HepG2 (cell line): ENCODE measurements around the gene ADAMTS20. TPM values are rescaled to one million over a fixed set of nuclear protein-coding genes. Genes with fewer than 3 reads are reported as not detected.

Experiments used
- ATAC-seq: fragments of 200-7000 bp; cut with Tn5 transposase; 3 replicates; pipeline ENCODE4 v1.9.1; 2020; ENCODE audit warnings: mild to moderate bottlenecking, moderate library complexity
- BruUV-seq: library from RNA; stranded (reverse); fragments of 400-500 nt; replicated peaks from 2 replicates; lab custom pipeline; 2021; lab: Mats Ljungman, UMichigan
- CTCF ChIA-PET: fragments of 300-600 bp; formaldehyde crosslinking; extraction: SDS; loops from one replicate; lab custom pipeline; 2021; ENCODE audit warnings: low total read pairs, inconsistent platforms, low intra/inter-chr PET ratio; lab: Yijun Ruan, JAX
- POLR2A ChIA-PET: fragments of 350-600 bp; sonication (Branson Sonifier 250); formaldehyde crosslinking; loops from one replicate; lab custom pipeline; 2020; ENCODE audit warnings: antibody characterized with exemption, inconsistent platforms; lab: Yijun Ruan, JAX
- DNase-seq: peaks from one replicate; pipeline ENCODE4 v3.0.0-alpha.2; 2015; ENCODE audit warnings: low spot score
- FAIRE-seq: peaks from 3 replicates; lab custom pipeline; 2011; peaks lifted over from hg19 to GRCh38; lab: Jason Lieb, UNC
- H2AFZ ChIP-seq: one replicate; pipeline ENCODE4 v1.6.1; 2011; ENCODE audit warnings: low read length, inconsistent platforms
- H3K27ac ChIP-seq: fragments of 300-600 bp; 3 replicates; pipeline ENCODE4 v1.8.0; 2011; ENCODE audit warnings: mixed run types, mild to moderate bottlenecking, mixed read lengths, low read length, inconsistent platforms; ENCODE audit not compliant: insufficient read depth; ENCODE audit errors: extremely low read length
- H3K27me3 ChIP-seq, 2 experiments: fragments of 200-600 bp in 1 of 2; 2 replicates in 1 of 2; 3 replicates in 1 of 2; pipeline versions ENCODE4 v1.6.0 to v1.8.0; 2011; ENCODE audit warnings: low read length in 2 of 2, mild to moderate bottlenecking in 2 of 2, moderate library complexity in 2 of 2, inconsistent platforms in 1 of 2; ENCODE audit not compliant: insufficient read depth in 2 of 2, control insufficient read depth in 1 of 2
- H3K36me3 ChIP-seq, 2 experiments: fragments of 200-600 bp in 1 of 2; replicated peaks in 1 of 2; 2 replicates in 1 of 2; 3 replicates in 1 of 2; pipeline versions ENCODE4 v1.5.1 to v1.8.0; 2011; ENCODE audit warnings: low read length in 2 of 2, inconsistent platforms in 1 of 2; ENCODE audit not compliant: insufficient read depth in 2 of 2, control insufficient read depth in 1 of 2
- H3K4me1 ChIP-seq: 2 replicates; pipeline ENCODE4 v1.5.1; 2012; ENCODE audit warnings: low read length, inconsistent platforms; ENCODE audit not compliant: insufficient read depth
- H3K4me2 ChIP-seq: 2 replicates; pipeline ENCODE4 v1.6.0; 2011; ENCODE audit warnings: low read depth, low read length, inconsistent platforms
- H3K4me3 ChIP-seq, 3 experiments: fragments of 200-600 bp in 1 of 3; sonication (generic), shearing (Covaris generic) in 1 of 3; replicated peaks in 1 of 3; 2 replicates each; pipeline ENCODE4 v1.5.1; 2011 to 2016; ENCODE audit warnings: low read length in 3 of 3, inconsistent platforms in 2 of 3, low read depth in 2 of 3, mild to moderate bottlenecking in 2 of 3, control low read depth in 1 of 3, mixed read lengths in 1 of 3; ENCODE audit not compliant: insufficient read depth in 1 of 3
- H3K79me2 ChIP-seq: one replicate; pipeline ENCODE4 v1.6.1; 2011; ENCODE audit warnings: low read length, inconsistent platforms; ENCODE audit not compliant: insufficient read depth
- H3K9ac ChIP-seq: 2 replicates; pipeline ENCODE4 v1.6.0; 2011; ENCODE audit warnings: mild to moderate bottlenecking, low read depth, low read length, inconsistent platforms; ENCODE audit not compliant: insufficient read depth
- H3K9me3 ChIP-seq: 2 replicates; pipeline ENCODE4 v1.5.1; 2012; ENCODE audit warnings: mild to moderate bottlenecking, low read length
- H4K20me1 ChIP-seq: 2 replicates; pipeline ENCODE4 v1.6.0; 2011; ENCODE audit warnings: inconsistent platforms, mild to moderate bottlenecking, low read length, moderate library complexity; ENCODE audit not compliant: insufficient read depth
- ADNP ChIP-seq: sonication (generic); formaldehyde crosslinking; IDR thresholded peaks from 2 replicates; pipeline ENCODE4 v1.4.0; 2020; ENCODE audit warnings: missing genetic modification reagents
- AGO1 ChIP-seq: fragments of 200-400 bp; formaldehyde crosslinking; IDR thresholded peaks from 2 replicates; pipeline ENCODE4 v1.6.1; 2017; ENCODE audit warnings: mild to moderate bottlenecking, low read depth, low read length, moderate library complexity; ENCODE audit not compliant: poor library complexity, severe bottlenecking
- CEBPG ChIP-seq: IDR thresholded peaks from 2 replicates; pipeline ENCODE4 v1.6.1; 2016
- KDM2A ChIP-seq: sonication (generic); formaldehyde crosslinking; IDR thresholded peaks from 2 replicates; pipeline ENCODE4 v1.4.0; 2020; ENCODE audit warnings: low read depth, missing genetic modification reagents, borderline replicate concordance
- MEF2D ChIP-seq: sonication (generic); formaldehyde crosslinking; IDR thresholded peaks from 2 replicates; pipeline ENCODE4 v1.5.1; 2020; ENCODE audit warnings: mild to moderate bottlenecking, missing genetic modification reagents
- MEIS2 ChIP-seq: sonication (generic); formaldehyde crosslinking; IDR thresholded peaks from 2 replicates; pipeline ENCODE4 v1.9.0; 2021; ENCODE audit warnings: mild to moderate bottlenecking, missing genetic modification reagents
- NCOA5 ChIP-seq: sonication (generic); formaldehyde crosslinking; IDR thresholded peaks from 2 replicates; pipeline ENCODE4 v1.4.0; 2020; ENCODE audit warnings: missing genetic modification reagents
- PPARG ChIP-seq: conservative IDR thresholded peaks from 2 replicates; pipeline ENCODE4 v1.6.1; 2016; ENCODE audit warnings: missing biosample characterization, missing genetic modification reagents
- RAD21 ChIP-seq: fragments of 450-650 bp; formaldehyde crosslinking; IDR thresholded peaks from 2 replicates; pipeline ENCODE4 v1.5.0; 2020; ENCODE audit warnings: mild to moderate bottlenecking
- ZFAT ChIP-seq: sonication (generic); formaldehyde crosslinking; conservative IDR thresholded peaks from 2 replicates; pipeline ENCODE4 v1.8.1; 2023; ENCODE audit warnings: missing genetic modification reagents, inconsistent platforms
- ZNF256 ChIP-seq: sonication (generic); formaldehyde crosslinking; conservative IDR thresholded peaks from 2 replicates; pipeline ENCODE4 v1.4.0; 2020; ENCODE audit warnings: missing genetic modification reagents
- ZNF350 ChIP-seq: sonication (generic); formaldehyde crosslinking; IDR thresholded peaks from 2 replicates; pipeline ENCODE4 v1.4.0; 2020; ENCODE audit warnings: mild to moderate bottlenecking, low read depth, missing genetic modification reagents, borderline replicate concordance
- ZNF619 ChIP-seq: sonication (generic); formaldehyde crosslinking; IDR thresholded peaks from 2 replicates; pipeline ENCODE4 v1.4.0; 2020; ENCODE audit warnings: mild to moderate bottlenecking, missing genetic modification reagents
- ZNF678 ChIP-seq: sonication (generic); formaldehyde crosslinking; IDR thresholded peaks from 2 replicates; pipeline ENCODE4 v1.4.0; 2020; ENCODE audit warnings: mild to moderate bottlenecking, missing genetic modification reagents
- ZSCAN25 ChIP-seq: sonication (generic); formaldehyde crosslinking; IDR thresholded peaks from 2 replicates; pipeline ENCODE4 v1.8.0; 2022; ENCODE audit warnings: mild to moderate bottlenecking, missing genetic modification reagents
- WGBS: methylation state at CpG from one replicate; pipeline ENCODE4 v1.1.6; 2017; ENCODE audit warnings: low lambda C conversion rate; 5-methylcytosine and 5-hydroxymethylcytosine counted together
- in situ Hi-C: cut with HindIII; loops from 2 replicates; pipeline ENCODE4 v1.10.0; 2017; ENCODE audit warnings: low pct_unique_long_range_greater_than_20kb; ENCODE audit not compliant: extremely low pct_ligation_motif_present
- intact Hi-C: fragments of 100-400 bp; cut with micrococcal nuclease; formaldehyde crosslinking; loops from one replicate; pipeline ENCODE4 v1.10.0; 2022; ENCODE audit not compliant: unreplicated experiment
- polyA plus RNA-seq, 8 experiments: library from polyadenylated mRNA; depleted of rRNA in 3 of 8; stranded (reverse) in 7 of 8; unstranded in 1 of 8; fragments of >200 nt; fragmentation: Illumina TruSeq in 4 of 8; extraction: Trizol in 4 of 8; gene quantifications; 2 replicates each; pipeline versions ENCODE4 v1.2.1 to v1.2.3, GENCODE V29; 2011 to 2016; ENCODE audit warnings: low read depth in 4 of 8, missing spikeins in 1 of 8, mixed read lengths in 1 of 8; ENCODE audit not compliant: insufficient read depth in 1 of 8
- total RNA-seq, 5 experiments: library from RNA; depleted of rRNA; stranded (reverse); fragments of >200 nt; fragmentation: Illumina TruSeq; extraction: Trizol; gene quantifications; 2 replicates each; pipeline ENCODE4 v1.2.3, GENCODE V29; 2016; ENCODE audit warnings: low read depth in 1 of 5
- TF ChIP-seq, protein P1 (sequence below), 2 experiments: fragments of 450-650 bp in 1 of 2; sonication (generic) in 1 of 2; formaldehyde crosslinking; IDR thresholded peaks; 2 replicates each; pipeline versions ENCODE4 v1.5.0 to v1.8.0; 2020 to 2022; ENCODE audit warnings: mild to moderate bottlenecking in 1 of 2, missing genetic modification reagents in 1 of 2
- TF ChIP-seq, protein P2 (sequence below): sonication (generic); formaldehyde crosslinking; IDR thresholded peaks from 2 replicates; pipeline ENCODE4 v1.8.1; 2022; ENCODE audit warnings: mild to moderate bottlenecking, missing genetic modification reagents
- TF ChIP-seq, protein P3 (sequence below): sonication (generic); formaldehyde crosslinking; IDR thresholded peaks from 2 replicates; pipeline ENCODE4 v1.5.1; 2020; ENCODE audit warnings: missing genetic modification reagents, mild to moderate bottlenecking, borderline replicate concordance
- TF ChIP-seq, protein P4 (sequence below): sonication (generic); formaldehyde crosslinking; IDR thresholded peaks from 2 replicates; pipeline ENCODE4 v1.5.0; 2020; ENCODE audit warnings: missing genetic modification reagents

ADAMTS20 gene
- total and polyA plus RNA-seq, 2 of the 13 experiments (the other 11 are each of a cell fraction or from before 2014, with no cell fraction given) = not detected

DNA sequence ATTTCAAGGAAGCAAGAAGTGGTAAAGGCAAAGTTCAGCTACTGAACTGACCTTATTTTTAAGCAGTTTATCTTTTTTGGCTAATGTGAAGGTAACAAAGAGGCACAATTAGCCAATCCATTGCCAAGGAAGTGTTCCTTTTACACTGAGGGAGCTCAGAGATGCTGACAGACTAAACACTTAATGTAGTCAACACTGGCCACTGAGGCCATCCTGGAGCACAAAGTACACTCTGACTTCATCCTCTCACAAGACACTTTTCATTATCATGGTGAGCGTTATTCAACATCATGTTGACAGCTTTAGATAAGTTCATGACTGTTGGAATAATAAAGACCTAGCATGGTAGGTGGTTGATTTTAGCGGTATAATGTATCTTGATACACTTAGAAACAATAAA lies 89.9 kb downstream of the ADAMTS20 start:
- CTCF ChIA-PET = no interaction called here
- POLR2A ChIA-PET = no interaction called here
- BruUV-seq = no TSS peak
- no peaks in the 10 kb centered on the region for H3K36me3 ChIP-seq
- H2AFZ ChIP-seq = no peak overlapping the region
- no peak overlapping the region for H3K4me3 ChIP-seq
- 3% methylated on average over 2 of the region's 2 CpGs for WGBS
- no peaks in the 10 kb centered on the region for H3K79me2 ChIP-seq
- no peak overlapping the region for H3K4me2 ChIP-seq
- no peak for FAIRE-seq
- no peak for TF ChIP-seq ZNF350 (CRISPR knock-in tag)
- TF ChIP-seq, protein P1, sequence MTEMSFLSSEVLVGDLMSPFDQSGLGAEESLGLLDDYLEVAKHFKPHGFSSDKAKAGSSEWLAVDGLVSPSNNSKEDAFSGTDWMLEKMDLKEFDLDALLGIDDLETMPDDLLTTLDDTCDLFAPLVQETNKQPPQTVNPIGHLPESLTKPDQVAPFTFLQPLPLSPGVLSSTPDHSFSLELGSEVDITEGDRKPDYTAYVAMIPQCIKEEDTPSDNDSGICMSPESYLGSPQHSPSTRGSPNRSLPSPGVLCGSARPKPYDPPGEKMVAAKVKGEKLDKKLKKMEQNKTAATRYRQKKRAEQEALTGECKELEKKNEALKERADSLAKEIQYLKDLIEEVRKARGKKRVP (CRISPR knock-in tag; IDR thresholded peaks at IDR 0.05) = no peak
- no peak for TF ChIP-seq RAD21 (CRISPR knock-in tag)
- TF ChIP-seq, protein P2, sequence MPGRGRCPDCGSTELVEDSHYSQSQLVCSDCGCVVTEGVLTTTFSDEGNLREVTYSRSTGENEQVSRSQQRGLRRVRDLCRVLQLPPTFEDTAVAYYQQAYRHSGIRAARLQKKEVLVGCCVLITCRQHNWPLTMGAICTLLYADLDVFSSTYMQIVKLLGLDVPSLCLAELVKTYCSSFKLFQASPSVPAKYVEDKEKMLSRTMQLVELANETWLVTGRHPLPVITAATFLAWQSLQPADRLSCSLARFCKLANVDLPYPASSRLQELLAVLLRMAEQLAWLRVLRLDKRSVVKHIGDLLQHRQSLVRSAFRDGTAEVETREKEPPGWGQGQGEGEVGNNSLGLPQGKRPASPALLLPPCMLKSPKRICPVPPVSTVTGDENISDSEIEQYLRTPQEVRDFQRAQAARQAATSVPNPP (CRISPR knock-in tag) = no peak
- TF ChIP-seq, protein P3, sequence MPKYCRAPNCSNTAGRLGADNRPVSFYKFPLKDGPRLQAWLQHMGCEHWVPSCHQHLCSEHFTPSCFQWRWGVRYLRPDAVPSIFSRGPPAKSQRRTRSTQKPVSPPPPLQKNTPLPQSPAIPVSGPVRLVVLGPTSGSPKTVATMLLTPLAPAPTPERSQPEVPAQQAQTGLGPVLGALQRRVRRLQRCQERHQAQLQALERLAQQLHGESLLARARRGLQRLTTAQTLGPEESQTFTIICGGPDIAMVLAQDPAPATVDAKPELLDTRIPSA = no peak
- TF ChIP-seq MEIS2 = no peak
- TF ChIP-seq AGO1 = no peak
- no peak for TF ChIP-seq CEBPG (CRISPR knock-in tag)
- TF ChIP-seq ADNP (CRISPR knock-in tag) = no peak
- TF ChIP-seq ZNF256 (CRISPR knock-in tag) = no peak
- no peak for TF ChIP-seq KDM2A (CRISPR knock-in tag)
- TF ChIP-seq MEF2D = no peak
- no peak for TF ChIP-seq ZNF678
- no peak for TF ChIP-seq ZFAT (CRISPR knock-in tag)
- no peak for TF ChIP-seq ZSCAN25 (CRISPR knock-in tag)
- TF ChIP-seq PPARG (CRISPR knock-in tag) = no peak
- TF ChIP-seq, protein P4, sequence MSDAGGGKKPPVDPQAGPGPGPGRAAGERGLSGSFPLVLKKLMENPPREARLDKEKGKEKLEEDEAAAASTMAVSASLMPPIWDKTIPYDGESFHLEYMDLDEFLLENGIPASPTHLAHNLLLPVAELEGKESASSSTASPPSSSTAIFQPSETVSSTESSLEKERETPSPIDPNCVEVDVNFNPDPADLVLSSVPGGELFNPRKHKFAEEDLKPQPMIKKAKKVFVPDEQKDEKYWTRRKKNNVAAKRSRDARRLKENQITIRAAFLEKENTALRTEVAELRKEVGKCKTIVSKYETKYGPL (CRISPR knock-in tag) = no peak
- no peak for TF ChIP-seq NCOA5 (CRISPR knock-in tag)
- TF ChIP-seq ZNF619 (CRISPR knock-in tag) = no peak
- H3K9ac ChIP-seq = no peak overlapping the region
- no peak overlapping the region for H3K27ac ChIP-seq
- H3K27me3 ChIP-seq = no peaks in the 10 kb centered on the region
- no peak for DNase-seq
- in situ Hi-C loops (no loop called here), intact Hi-C loops (no loop called here)
- no peaks in the 10 kb centered on the region for H3K9me3 ChIP-seq
- H3K4me1 ChIP-seq = no peaks in the 10 kb centered on the region
- no peak for ATAC-seq
- no peaks in the 10 kb centered on the region for H4K20me1 ChIP-seq
